HG02885 (cell line): ENCODE data around the gene FOXF2.

Source experiments
- ATAC-seq: cut with Tn5 transposase; IDR thresholded peaks from one replicate; pipeline ENCODE4 v1.9.1; 2021; ENCODE audit warnings: mild to moderate bottlenecking; ENCODE audit not compliant: unreplicated experiment, poor library complexity

FOXF2 gene

DNA sequence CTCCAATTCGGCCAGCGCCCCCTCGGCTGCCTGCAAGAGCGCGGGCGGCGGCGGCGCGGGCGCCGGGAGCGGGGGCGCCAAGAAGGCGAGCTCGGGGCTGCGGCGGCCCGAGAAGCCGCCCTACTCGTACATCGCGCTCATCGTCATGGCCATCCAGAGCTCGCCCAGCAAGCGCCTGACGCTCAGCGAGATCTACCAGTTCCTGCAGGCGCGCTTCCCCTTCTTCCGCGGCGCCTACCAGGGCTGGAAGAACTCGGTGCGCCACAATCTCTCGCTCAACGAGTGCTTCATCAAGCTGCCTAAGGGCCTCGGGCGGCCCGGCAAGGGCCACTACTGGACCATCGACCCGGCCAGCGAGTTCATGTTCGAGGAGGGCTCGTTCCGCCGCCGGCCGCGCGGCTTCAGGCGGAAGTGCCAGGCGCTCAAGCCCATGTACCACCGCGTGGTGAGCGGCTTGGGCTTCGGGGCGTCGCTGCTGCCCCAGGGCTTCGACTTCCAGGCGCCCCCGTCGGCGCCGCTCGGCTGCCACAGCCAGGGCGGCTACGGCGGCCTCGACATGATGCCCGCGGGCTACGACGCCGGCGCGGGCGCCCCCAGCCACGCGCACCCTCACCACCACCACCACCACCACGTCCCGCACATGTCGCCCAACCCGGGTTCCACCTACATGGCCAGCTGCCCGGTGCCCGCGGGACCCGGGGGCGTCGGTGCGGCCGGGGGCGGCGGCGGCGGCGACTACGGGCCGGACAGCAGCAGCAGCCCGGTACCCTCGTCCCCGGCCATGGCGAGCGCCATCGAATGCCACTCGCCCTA, 963 bp downstream of the FOXF2 start:
- no peak for ATAC-seq

DNA sequence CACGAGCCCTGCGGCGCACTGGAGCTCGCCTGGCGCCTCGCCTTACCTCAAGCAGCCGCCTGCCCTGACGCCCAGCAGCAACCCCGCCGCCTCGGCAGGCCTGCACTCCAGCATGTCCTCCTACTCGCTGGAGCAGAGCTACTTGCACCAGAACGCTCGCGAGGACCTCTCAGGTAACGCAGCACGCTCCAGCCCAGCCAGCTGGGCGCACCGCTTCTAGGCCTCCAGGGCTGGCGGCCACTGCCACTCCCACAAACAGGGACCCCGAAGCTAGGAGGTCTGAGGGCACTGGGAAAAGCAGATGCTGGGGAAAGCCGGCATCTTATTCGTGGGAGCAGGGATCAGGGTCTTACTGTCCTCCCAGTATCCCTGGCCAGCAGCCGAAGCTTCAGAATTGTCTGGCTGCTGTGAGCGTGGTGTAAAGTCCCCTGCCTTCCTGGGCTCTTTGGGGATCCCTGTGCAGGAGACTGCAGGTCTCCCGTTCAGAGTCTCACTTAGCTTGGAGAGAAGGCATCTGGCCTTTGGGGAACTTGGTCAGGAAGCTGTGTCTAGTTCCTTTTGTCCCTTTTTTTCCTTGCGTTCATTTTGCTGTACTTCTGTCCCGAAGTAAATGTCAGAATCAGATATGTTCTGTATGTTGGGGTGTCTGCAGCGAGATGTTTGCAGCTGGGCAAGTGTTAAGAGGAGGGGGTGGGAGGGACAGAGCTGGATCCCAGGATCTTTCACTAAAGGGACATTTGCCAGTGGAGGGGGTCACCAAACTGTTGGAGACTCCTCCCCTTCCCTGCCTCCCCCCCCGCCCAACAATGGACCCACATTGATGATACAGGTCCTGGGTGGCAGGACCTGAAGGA, 1.8 kb downstream of the FOXF2 start:
- no peak for ATAC-seq

DNA sequence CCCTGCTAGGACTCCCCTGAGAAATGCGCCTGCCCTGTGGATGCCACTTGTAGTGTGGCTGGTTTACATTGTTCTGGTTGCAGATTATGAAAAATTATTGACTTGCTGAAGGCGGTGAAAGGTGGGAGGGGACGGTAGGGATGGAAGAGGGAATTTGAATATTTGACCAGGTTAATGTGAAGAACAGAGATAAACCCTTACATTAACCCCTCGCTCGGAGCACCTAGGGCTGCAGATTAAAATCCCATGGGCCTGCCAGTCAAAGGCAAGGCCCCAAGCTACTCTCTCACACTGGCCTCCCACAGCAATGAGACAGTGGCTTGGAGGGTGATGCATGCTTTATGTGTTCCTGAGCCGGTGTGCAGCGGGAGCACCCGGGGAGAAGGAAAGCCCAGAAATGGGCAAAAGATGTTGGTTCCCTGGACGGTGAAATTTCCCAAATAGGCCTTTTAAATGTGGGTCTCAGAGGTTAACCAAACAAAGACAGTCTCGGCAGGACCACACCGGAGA, 2.5 kb downstream of the FOXF2 start:
- ATAC-seq: no peak

DNA sequence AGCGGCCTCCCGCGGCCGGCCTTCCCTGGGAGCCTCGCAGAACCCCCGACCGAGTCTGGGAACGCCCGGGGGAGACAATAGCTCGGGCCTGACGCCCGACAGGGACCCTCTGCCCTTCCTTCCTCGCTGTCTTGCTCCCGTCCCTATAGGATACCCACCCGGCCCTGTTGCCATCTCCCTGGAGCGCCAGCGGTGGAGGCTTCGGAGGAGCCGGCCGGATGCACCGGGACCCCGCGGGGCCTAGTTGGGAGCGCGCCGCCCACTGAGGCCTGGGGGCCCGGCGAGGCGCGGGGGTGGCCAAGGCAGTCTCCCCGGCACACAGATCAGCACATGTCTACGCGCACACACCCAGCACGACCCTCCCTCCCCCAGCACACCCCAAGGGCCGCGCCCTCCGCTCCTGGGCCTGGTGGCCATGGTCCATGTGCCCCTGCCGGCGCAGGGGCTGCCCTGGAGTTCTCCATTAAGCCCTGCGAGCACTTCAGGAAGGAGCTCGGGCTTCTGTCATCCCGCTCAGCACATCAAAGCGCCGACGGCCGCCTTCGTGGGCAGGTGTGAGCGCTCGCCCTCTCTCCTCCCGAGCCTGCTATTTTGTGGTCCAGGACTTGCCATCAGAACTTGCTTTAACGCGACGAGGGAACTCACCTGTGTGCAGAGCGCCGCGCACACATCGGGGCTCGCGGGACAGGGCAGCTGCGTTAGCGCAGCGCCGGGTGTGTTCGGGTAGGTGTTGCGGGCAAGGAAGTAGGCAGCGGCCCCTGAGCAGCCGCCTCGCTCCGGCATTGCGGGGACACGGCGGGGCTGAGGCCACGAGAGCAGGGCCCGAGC, 3.7 kb downstream of the FOXF2 start:
- no peak for ATAC-seq

DNA sequence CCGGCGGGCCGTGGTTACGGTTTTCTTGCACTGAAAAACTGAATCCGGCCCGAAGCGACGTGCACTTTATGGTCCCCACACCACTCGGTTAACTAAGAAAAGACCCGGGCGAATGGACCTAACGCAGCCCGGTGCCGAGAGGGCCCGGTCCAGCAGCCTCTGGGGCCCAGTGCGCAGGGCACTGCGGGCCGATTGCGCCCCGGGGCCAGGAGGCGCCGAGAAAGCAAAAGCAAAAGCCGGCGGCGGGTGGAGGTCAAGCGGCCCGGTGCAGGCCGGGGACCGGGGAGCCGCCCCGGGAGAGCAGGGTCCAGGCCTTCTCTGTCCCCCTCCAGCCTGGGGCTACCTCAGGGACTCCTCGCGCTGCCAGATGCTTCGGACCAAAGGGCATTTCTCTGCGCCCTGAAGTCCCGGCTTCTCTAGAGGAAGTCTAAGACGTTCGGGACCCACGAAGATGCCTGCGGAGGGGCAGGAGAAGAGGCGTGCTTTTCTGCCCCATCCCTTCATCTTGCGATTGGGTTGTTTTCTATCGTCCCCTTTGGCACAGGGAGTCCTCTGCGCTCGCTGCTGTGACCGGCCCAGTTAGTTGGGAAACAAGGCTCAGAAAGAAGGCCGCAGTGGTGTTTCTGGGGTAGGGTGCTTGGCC, 4.4 kb downstream of the FOXF2 start:
- no peak for ATAC-seq

DNA sequence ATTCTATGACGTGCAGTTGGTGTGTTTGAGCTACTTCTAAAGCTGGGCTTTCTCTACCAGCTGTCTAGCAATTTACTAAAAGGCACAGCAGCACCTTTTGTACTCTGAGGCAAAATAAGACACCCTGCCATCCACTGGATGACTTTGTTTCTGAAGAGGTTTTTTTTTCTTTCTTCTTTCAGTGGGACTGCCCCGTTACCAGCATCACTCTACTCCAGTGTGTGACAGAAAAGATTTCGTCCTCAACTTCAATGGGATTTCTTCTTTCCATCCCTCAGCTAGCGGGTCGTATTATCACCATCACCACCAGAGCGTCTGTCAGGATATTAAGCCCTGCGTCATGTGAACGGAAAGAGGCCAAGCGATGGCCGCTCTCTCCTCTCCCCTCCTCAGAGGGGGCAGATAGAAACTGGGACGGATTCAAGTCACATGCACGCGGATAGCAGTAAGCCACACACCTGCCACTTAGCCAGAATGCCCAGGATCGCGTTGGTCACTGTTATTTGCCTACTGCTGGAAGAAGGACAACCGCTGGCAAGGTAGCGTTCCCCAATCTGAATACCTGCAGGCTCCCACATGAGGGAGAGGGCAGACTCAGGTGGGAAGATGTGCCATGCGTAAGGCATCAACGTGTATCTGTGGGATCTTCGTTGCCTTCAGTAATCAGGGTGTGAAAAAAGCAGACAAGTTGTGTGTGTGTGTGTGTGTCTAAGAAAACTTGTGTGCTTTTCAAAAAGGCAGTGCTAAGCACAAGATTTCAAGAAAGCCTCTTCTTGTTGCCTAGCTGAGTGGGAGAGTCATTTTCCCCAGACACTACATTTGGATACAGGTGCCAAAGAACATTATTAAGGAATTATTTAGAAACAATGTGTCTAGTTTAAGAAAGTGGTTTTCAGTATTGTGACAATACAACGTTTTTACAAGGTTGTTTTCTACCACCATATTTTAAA, 5.4 kb downstream of the FOXF2 start:
- ATAC-seq: no peak

DNA sequence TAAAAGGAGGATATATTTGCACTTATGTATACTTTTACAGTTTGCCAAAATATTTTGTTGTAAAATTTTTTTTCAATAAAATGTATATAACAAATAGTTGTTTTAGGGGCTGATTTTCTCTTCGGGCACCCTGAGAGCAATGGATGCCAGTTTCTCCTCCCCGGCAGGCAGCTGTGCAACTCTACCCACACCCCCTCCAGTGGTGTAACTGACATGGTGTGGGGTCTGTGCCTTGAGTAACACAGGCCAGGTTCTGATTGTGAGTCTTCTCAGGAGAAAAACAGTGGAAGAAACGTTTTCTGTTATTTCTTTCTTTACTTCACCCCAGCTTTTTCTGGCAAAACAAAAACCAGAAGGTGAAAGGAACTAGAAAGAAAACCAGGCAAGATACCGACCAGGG, 6.1 kb downstream of the FOXF2 start:
- no peak for ATAC-seq

DNA sequence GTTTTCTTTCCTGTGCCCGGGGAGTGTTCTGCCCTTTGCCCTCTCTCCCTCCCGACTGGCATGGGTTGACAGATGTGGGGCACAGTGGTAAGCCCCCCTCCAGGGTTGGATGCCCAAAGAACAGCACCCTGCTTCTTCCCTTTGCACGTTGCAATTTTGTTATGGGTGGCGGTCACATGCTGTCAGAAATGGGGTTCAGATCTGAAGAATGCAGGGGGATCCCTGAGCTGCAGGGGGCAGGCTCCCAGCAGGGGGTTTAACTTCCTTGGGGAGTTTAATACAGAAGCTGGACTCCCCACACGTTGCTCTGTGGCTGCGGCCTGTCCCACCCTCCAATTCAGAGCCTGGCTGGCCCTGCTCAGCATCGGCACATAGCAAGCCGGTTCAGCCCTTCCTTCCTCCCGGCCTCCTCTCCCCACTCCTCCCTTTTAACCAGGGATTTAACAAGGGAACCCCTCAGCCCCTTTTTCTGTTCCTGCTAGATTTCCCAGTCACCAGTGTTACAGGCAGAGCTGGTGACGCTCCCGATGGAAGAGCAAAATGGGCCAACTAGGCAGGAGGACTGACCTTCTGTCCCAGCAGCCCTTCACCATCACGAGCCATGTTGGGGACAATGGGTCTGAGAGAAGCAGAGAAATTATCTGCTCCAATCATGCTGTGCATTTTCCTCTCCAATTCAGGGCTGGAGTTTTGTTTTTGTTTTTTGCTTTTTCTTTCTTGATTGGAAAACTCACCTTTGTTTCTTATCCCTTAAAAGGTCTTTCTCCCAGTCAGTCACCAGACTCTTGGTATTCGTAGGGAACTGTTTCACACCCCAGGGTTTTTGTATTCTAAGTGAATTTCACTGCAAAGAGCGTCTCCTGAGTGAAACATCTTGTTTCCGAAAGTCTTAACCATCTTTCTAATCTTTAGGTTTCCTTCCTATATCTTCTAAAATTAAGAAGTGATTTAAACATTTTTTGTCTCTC, 6.8 kb downstream of the FOXF2 start:
- ATAC-seq: no peak

DNA sequence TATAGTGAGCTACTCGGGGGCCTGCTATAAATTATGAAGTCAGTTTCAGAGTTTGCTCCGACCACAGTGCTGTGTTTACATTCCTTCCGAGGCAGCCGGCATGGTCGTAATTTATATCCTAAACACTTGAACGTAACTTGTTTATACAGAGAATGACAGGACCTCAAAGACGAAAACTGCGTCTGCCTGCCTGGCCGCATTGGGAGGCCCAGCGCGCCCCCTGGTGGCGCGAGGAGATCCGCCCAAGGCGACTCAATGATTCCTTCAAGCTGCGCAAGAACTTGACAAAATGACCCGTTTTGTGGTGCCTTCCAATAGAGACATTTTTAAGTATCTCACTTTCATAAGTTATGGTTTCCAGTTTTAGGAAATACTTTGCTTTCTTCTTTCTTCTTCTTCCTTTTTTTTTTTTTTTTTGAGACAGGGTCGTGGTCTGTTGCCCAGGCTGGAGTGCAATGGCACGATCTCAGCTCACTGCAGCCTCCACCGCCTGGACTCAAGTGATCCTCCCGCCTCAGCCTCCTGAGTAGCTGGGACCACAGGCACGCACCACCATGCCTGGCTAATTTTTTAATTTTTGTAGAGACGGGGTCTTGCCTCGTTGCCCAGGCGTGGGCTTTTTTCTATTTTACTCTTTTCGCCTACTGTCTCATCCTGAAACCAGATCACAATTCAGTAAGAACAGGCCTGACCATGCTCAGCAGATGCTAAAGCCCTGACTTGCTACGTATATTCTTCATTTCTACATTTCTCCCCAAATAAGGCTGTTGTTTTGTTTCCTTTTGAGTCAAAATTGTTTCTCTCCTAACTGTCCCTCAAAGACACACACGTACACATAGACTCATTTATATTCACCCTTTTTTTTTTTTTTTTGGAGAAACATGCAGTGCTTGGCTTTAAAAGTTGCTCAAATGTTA, 7.8 kb downstream of the FOXF2 start:
- ATAC-seq: peak; percentile 71

DNA sequence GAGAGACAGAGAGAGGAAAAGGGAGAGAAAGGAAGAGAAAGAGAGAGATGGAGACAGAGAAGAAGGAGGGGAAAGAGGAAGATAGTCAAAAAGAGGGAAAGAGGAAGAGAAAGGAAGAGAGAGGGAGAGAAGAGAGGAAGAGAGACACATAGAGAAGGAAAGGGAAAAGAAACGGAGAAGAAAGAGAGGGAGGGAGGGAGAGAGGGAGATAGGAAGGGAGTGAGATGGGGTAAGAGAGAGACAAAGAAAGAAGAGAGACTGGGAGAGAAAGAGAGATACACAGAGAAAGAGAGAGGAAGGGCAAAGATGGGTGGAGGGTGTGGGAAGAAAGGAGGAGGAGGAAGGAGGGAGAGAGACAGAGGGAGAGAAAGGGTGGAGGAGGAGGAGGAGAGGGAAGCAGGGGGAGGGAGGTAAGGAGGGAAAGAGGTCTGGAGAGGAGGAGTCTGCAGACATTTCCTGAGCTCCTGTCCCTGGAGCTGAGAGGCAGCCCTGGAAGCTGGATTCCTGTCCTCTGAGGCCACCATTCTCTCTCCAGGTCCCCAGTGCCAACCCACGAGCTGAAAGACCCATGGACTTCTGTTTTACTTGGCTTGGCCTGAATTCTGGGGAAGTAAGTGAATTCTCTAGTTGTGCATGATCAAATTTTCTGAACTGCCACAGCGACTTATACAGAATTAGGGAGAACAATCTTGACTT, 9.9 kb downstream of the FOXF2 start:
- ATAC-seq: no peak

DNA sequence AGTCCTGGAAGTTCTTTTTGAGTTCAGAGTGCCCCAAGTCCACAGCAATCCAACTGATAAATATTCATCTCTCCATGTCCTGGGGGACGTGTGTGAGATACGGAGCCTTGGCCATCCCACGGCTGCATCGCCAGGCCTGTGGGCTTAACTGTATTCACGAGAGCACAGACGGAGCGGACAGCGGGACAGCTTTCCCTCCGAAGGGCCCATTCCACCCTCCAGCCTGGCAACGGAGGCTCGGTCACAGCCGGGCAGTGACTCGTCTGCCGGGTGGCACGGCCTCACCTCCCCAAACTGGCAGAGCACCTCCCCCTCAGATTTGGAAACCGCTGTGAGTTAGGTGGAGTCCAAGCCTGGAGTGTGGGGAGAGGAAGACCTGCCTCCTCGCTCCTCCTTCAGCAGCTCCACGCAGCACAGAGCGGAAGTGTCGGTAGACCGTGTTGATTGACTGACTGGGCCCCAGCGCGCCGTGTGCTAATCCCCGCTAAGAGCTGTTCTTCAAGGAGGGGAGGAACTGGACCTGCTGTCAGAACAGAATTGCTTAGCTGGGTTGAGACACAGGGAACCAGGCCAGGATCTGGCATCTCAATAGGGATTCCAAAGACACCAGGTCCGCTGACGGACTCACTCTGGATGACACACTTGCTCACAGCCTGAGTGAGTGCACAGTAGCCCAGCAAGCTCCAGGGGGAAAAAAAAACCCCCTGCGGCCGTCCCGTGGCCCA, 10.9 kb downstream of the FOXF2 start:
- no peak for ATAC-seq

DNA sequence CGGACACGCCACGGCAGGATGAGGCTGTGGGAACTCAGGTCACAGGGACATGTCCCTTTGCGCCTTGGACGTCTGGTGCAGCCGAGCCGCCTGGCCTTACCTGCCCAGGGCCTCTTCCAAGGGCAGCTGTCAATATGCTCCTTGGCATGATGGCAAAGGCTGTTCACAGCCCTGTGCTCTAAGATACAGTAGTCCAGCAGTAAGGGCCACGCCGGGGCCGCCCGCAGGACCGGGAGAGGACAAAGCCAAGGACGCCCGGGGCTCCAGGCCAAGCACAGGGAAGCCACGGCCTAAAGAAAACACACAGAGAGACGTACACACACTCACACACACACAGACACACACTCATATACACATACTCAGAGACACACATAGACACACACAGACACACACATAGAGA, 13.0 kb downstream of the FOXF2 start:
- no peak for ATAC-seq

DNA sequence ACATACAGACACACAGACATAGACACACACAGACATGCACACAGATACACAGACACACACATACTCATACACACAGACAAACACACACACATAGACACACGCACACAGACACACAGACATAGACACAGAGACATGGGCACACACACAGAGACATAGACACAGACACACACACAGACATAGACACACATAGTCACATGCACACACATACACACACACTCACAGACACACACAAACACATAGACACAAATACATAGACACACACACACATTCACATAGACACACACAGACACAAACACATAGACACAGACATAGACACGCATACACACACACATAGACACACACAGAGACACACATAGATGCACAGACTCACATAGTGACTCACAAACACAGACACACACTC, 13.5 kb downstream of the FOXF2 start:
- no peak for ATAC-seq

DNA sequence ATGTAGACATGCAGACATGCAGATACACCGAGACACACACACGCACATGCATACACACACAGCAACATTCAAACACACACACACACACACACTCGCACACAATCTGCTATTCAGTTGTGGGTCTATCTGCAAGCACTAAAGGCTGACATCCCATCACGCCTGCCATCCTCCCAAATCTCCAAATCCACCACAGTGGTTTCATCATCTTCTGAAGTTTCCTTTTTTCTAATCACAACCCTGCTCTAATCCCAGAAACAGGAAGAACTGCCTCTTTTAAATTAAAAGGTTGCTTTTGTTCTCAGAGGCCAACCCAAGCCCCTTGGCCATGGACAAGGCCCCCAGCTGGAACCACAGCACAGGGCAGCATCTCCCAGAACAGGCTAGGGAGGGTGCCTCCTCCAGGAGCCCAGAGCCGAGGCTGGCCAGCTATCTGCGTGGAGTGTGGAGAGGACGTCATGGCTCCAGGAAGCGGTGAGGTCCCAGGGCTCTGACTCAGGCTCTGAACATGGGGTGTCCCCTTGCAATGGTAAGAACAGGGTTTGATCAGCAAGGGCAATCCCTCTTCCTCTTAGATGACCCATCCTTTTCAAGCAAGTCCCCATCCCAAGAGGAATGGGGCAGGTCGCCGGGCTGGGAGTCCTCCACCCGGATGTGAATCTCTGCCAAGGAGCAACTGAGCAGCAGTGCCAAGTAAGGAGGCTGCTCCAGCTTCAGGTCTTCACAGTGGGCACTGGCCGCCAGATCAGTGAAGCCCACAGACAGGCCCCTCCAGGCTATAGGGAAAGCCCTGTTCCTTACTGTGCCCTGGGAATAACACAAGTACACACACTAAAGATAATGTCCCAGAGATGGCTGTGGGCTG, 14.7 kb downstream of the FOXF2 start:
- ATAC-seq: no peak

DNA sequence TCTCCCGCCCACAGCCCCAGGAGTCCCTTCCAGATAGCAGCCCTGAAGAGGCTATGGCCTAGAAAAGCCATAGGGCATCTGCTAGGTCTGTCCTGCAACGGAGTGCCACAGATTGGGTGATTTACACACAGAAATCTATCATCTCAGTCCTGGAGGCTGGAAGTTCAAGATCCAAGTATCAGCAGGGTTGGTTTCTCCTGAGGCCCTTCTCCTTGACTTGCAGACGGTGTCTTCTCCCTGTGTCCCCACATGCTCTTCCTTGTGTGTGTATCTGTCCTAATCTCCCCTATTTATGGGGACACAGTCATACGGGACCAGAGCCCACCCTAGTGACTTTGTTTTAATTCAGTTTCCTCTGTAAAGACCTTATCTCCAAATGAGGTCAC, 15.3 kb downstream of the FOXF2 start:
- no peak for ATAC-seq
